Erythroblast (primary cell): ENCODE results near the gene CA11.

Source experiments
- GATA1 ChIP-seq: IDR thresholded peaks from 2 replicates; pipeline ENCODE4 v1.6.1; 2011; ENCODE audit warnings: low read depth, mild to moderate bottlenecking, control low read depth, low read length, moderate library complexity
- POLR2A ChIP-seq: IDR thresholded peaks from 2 replicates; pipeline ENCODE4 v1.6.1; 2011; ENCODE audit warnings: mild to moderate bottlenecking, low read length

- TF ChIP-seq POLR2A (no peak), GATA1 (no peak)
Measured at GRCh38 chr19:48637449-48637947, 8.5 kb downstream of the CA11 start.
